Activated CD4-positive, alpha-beta T cell treated with anti-CD3 and anti-CD28 coated beads, Interleukin-2, amount 50 U/mL, for 1 hour (primary cell): Measurements from ENCODE around the gene ZNF804A.

Source experiments
- DNase-seq: peaks from one replicate; pipeline ENCODE4 v3.0.0-alpha.2; 2020

Gene ZNF804A

DNA sequence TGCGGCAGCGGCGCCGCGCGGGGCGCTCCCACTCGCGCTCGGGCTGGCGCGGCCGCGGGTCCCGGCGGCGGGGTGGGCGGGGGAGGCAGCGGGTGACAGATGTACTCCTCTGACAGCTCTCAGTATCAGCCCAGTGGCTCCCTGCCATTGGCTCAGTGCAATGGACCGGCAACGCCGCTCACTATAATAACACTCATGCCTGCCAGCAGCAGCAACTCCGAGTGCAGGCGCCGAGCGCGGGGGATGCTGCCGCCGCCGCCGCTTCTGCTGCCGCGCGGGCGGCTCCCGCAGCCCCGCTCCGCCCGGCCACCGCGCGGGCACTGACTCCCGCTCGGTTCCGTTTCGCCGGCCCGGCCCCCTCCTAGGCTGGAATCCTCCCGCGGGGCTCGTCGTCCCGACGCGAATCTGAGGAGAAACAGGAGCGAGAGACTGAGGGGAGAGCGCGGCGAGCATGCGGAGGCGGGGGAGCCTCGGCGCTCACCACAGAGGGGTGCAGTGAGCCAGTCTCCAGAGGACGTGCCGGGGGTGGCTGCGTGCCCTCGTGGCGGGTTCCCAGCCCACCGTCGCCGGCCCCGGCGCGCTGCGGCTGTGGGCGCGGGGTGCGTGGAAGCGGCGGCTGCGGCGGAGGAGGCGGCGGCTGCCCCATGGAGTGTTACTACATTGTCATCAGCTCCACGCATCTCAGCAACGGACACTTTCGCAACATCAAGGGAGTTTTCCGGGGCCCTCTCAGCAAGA is at the start of gene ZNF804A:
Gene ZNF804A, plus strand, starts transcription at position 214 of the 738 bp plus-strand sequence. Its CDS starts 431 bp downstream, at position 645.
- DNase-seq: no peak

DNA sequence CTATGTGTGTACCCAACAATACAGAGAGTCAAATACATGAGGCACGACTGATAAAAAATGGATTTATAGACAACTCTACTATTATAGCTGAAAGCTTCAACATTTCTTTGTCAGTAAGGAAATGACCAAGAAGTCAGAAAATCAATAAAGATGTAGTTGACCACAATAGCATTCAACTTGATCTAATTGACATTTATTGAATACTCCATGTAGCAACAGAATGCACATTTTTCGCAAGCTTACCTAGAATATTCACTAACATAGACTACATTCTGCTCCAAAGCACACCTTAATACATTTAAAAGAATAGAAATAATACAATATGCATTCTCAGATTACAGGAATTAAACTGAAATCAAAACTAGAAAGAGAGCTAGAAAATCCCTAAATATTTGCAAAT is 49.2 kb upstream of the ZNF804A start:
- DNase-seq: no peak

DNA sequence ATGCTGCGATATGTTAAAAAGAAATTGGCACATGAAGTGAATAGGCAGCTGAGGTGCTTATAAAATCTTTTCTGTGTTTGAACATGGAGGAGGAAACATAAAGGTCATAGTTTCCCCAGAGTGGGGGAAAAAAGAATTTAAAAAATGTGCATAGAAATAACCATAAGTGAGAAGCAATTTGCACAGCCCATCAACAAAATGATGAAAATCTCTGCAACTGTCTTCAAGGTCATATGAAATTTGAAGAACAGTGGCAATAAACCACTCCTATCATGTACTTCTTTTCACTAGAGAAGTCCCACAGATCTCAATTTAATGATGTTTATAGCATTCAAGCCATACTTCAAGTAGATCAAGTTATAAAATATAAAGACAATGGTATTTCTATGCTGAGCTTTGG is 46.7 kb upstream of the ZNF804A start:
- no peak for DNase-seq

DNA sequence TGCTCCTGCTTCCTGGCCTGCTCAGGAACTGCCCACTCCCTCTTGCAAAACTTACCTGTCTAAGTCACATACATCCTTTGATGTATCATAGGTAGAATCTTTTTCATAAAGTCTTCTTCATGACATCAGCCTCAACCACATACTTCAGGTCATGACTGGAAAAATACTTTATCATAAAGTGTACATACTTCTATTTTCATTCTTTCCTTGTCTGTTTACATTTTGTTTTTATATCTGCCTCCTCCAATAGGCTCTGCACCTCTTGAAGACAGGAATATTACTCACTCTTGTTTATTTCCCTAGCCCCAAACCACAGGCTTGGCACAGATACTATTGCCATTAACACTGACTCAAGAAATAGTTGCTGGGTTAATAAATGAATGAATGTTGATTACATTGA is 43.6 kb upstream of the ZNF804A start:
- no peak for DNase-seq

DNA sequence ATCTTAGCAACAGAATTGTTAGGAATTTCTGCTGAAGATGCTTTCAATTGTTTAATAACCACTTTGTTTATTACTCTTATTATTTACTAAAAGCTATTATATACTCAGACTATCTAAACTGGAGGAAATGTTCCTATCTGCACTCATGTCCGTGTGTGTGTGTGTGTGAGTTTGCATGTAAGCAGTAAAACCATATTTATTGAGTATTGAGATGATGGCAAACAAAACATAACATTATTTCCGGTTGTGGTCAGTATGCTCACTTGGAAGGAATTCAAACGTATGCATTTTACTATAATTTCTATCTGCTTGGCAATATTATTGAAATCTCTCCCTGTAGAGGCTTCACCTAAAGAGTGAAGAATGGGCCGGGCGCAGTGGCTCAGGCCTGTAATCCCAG is 43.0 kb upstream of the ZNF804A start:
- no peak for DNase-seq

DNA sequence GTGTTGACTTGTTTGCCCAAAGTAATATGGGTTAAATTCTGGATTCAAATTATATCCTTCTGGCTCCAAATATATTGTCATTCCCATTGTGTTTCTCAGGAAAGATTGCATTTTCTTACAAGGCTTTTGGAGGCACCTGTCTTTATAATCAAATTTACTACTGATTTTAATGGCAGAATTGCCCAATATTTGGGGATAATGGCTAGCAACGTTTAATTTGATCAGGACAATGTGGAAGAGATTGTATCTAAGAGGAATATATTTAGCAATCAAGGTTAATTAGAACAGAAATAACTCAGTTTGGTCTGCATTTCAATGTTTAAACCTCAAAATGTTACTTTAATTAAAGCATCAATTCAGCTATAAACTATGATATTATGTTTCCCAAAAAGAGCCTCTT is 41.7 kb upstream of the ZNF804A start:
- no peak for DNase-seq

DNA sequence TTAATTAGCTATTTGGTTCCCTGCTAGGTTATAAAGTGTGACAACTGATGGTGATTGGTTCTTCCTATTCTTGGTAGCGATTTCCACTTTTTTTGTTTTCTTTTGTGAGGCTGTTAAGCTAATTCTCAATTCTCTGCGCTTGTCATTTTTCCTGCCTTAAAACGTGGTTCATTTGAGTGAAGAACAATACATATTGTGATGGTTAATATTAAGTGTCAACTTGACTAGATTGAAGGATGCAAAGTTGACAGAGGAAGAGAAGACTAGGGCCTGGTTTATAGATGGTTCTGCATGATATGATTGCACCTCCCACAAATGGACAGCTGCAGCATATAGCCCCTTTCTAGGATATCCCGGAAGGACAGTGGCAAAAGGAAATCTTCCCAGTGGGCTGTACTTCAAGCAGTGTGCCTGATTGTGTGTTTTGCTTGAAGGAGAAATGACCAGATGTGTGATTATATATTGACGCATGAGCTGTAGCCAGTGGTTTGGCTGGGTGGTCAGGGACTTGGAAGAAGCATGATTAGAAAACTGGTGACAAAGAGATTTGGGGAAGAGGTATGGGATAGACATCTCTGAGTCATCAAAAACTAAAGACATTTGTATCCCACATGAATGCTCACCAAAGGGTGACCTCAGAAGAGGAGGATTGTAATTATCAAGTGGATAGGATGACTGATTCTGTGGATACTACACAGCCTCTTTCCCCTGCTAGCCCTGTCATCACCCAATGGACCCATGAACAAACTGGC is 39.4 kb upstream of the ZNF804A start:
- DNase-seq: no peak

DNA sequence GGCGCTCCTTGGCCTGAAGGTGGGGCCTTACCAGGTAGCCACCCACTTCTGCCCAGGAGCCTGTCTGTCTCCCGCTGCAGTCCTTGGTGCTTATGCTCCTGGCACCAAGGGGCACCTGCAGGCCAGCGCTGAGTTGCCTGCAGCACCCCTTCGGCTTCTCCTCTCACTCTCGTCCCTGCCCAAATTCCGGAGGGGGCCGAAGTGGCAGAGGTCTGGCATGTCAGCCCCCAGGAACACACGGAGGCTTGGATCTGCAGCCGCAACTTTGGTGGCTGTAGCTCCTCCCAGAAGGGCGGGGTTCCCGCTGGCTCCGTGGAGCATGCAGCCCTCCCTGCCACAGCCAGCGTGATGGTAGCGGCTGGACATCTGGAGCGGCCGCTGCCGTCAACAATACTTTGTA is 37.7 kb upstream of the ZNF804A start:
- DNase-seq: no peak

DNA sequence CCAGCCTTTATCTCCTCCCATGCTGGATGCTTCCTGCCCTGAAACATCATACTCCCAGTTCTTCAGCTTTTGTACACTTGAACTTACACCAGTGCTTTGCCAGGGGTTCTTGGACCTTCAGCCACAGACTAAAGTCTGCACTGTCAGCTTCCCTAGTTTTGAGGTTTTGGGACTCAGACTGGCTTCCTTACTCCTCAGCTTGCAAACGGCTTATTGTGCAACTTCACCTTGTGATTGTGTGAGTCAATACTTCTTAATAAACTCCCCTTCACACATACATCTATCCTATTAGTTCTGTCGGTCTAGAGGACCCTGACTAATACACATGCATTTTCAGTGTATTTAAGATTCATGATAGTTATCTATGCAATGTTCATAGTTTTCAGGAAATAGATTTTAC is 35.8 kb upstream of the ZNF804A start:
- no peak for DNase-seq

DNA sequence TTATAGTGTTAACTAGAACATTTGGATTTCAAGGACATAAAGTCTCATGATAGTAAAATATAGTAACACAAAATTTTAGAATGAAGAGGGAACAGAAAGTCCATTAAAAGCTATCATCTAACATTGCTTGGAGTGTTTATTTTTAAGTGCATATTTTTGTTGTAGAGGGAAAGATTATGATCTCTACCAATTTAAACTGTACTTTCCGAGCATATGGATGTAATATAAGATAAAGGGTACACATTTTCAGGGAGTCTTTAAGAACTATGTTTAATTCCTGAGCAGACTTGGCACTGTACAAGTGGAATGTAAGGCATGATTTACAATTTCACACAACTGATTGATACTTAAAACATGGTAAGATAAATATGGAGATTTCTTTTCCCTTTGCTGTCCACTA is 34.2 kb upstream of the ZNF804A start:
- DNase-seq: no peak

DNA sequence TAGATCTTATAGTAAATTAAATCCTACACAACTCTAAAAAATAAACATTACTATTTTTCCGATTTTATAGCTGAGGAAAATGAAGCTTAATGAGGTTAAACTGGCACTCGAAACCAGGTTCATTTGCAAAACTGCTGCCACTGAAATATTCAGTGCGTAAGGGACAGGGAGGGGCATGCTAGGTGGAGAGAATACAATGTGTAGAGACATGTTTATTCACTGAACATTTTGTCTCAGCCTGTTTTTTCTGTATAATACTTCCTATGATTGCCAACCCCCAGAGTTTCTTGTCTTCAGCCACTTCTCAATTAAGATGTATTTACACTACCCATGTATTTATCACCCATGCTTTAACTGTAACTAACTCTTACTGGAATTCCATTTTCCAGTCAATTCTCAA is 31.6 kb upstream of the ZNF804A start:
- no peak for DNase-seq

DNA sequence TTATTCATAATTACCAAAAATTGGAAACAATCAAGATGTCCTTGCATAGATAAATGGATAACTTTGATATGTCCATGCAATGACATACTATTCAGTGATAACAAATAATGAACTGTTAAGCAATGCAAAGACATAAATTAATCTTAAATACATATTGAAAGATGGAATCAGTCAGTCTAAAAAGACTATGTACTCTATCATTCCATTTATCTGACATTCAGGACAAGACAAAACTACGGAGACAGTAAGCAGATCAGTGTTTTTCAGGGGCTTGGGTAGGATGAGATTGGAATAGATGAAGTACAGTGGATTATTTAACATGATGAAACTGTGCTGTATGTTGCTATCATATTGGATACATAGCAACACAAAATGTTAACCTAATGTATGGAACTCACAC is 21.3 kb upstream of the ZNF804A start:
- no peak for DNase-seq

DNA sequence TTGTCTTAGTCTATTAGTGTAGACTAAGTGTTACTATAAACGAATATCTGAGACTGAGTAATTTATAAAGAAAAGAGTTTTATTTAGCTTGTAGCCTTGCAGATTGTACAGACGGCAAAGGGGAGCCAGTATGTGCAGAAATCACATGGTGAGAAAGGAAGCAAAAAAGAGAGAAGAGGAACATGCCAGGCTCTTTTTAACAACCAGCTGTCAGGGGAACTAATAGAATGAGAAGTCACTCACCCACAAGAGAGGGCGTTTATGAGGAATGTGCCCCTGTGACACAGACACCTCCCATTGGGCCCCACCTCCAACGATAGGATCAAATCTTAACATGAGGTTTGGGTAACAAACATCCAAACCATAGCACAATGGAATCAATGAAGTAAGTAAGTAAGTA is 20.6 kb upstream of the ZNF804A start:
- DNase-seq: no peak

DNA sequence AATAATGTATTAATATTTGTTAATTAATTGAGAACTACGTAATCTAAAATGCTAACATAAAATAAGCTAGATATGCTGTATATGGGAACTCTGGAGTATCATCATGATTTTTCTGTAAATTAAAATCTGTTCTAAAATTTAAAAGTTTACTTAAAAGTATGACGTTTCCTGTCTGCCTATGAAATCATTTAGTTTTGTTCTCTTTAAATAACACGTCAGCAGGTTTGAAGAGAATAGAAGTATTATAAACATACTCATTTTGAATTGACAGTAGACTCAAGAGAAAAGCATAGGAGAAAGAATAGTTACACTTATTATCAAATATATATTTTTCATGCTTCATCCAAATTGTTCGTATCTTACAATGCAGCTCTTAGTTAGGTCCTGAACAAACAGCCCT is 19.1 kb upstream of the ZNF804A start:
- DNase-seq: no peak

DNA sequence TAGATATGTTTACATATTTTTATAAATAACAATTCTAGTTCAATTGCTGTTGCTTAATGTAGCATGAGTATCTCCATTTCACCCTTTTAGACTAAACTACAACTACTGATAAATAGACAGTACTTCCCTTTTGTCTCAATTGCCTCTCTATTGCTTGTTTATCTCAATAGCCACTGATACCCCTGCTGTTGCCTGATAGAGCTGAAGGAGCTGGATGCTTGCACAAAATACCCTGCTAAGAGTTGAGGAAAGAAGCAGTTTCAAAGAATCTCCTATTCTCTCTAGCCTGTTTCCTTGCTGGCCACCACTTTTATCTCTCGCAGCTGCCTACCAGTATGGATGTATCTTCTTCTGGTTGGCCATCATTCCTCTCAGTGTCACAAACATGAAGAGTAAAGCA is 16.9 kb upstream of the ZNF804A start:
- DNase-seq: no peak

DNA sequence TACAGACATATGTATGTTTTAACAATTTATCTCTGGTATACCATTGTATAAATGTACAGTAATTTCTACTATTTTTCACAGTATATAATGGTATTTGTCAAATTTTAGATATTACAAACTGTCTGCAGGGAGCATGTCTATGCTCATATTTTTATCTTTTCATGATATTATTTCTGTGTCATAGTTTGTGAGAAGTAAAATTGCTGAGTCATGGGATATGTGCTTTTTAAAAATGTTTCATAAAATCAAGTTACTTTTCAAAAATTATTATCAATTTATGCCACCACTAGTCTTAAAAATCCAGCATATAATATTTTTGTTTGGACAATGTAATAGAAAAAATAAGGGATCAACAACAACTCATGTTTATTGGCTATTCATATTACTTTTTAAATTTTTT is 9.1 kb upstream of the ZNF804A start:
- DNase-seq: no peak

DNA sequence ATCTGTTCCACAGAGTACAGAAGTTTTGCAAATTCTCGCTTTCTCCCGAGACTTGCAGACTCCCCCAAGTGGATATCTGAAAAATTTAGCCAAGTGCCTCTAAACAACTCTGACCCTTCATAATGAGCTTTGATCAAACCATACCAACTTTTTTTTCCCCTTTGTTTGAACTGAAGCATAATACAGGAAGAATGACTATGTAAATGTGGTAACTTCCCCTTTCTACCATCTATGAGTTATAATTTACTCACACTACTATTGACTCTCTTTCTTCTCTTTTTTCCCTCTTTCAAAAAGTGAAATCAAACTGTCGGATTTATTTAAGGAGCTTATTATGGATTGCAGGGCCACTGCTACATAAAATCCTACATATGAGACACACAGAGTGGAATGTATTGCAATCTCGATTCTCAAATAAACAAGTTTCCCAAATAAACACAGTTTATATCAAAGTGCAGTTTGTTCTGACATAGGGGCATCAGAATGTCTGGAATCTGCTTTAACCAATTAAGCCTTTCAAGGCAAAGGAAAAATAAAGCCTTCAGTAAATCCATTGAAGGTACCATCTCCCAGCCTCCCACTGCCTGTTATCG is 1.4 kb upstream of the ZNF804A start:
- DNase-seq: no peak

DNA sequence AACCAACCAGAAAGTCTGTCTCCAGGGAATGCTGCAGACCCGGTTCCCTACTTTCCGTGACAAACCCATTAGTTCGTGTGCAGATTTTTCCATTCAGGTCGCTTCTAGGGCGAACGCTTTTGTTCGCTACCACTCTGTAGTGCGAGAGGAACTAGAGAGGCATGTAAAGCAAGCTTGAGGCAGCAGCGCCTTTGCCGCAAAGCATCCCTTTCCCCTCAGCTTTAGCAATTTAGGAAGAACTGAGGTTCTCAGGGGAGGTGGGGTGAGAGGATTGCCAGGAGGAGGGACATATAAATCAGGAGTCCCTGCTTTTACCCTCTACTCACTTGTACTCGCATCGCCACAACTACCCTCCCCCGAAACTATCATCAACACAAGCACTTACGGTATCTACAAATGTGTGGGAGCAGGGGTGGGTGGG is 748 bp upstream of the ZNF804A start:
- DNase-seq: no peak

DNA sequence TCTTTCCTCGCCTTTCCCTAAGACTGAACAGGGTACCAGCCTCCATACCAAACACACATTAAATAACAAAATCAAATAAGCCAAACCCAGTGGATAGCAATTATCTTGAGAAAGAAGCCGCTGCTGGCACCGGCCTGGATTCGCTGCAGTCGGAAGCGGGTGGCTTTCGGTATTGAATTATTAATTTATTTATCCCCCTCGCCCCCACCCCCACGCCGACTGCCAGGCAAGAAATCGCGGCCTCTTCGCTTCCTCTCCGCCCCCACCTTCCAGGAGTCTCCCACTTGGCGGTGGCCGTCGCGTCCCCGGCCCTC is 370 bp upstream of the ZNF804A start:
- no peak for DNase-seq

DNA sequence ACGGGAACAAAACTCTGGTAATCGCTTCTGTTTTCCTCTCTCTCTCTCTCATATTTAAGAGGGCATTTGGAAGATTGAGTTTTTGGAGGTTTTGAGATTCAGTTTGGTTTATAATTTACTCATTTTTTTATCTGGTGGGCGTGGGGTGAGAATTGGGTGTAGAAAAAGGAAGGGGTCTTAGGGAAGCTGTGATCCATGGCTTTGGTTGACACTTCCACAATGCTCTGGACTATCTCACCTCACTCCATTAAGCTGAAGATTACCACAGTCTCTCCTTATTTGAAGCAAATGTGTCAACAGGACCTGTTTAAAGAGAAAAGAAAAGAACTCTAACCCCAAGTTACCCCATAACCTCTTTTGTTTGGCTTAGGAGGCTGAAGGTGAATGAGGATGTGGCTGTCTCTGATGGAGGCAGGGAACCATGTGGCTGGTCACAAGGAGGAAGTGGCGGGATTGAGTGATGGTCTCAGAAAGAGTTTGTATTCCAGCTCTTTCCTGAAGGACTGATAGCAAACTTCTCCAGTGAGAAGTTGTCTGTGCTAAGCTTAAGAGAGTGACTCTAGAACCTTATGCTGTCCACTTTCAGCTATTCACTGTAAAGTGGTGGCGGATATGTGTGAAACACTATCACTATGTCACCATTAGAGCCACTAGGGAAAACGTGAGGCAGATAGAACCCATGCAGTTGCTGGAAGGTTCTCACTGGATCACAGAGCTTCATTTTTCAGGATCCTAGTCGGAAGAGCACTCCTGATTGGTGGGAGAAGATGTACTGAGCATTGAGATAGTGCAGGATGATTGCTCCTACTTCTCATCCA is 934 bp downstream of the ZNF804A start:
- DNase-seq: no peak

DNA sequence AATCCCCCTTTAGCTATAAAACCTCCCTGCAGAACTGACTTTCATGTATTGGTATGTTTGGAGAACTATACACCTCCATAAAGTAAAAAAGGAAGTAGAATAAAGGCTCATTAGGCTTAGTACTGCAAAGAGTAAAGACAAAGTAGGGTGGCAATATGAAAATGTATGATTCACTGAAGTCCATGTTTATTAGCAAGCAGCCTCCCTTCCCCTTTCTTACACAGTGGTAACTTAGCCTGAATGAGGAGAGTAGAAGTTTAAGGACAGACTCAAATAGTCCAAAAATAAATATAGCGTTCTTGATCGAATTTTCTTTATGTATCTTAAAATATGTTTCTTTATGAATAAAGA is 1.5 kb downstream of the ZNF804A start:
- DNase-seq: no peak

DNA sequence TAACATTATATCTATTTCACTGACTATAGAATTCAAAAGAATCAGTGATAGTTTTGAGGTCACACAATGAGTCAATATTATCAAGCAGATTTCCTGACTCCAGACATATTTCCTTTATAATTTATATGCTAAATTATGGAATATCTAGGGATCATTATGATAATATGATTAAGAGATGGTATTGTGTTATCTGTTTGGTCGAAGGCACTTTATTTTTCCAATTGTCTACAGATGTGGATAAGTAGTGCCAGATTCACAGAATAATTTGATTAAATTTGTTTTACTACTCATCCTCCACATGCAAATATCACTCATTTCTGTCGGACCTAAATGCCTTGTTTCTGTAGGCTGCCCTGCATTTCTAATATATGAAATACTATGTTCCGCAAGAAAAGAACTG is 4.4 kb downstream of the ZNF804A start:
- DNase-seq: no peak

DNA sequence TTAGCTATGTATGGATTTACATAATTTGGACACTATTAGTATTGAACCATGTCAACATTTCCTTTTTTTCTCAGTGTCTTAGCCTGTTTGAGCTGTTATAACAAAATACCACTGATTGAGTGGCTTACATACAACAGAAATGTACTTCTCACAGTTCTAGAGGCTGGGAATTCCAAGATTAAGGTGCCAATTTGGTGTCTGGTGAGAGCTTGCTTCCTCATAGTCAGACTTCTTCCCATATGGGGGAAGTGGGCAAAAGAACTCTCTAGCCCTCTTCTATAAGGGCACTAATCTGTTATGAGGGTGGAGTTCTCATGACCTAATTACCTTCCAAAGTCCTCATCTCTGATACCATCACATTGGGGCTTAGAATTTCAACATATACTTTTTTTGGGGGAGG is 12.6 kb downstream of the ZNF804A start:
- DNase-seq: no peak
